WERI-Rb-1 (cell line): Measurements from ENCODE around the gene MRPS18B.

Experiments used
- DNase-seq: peaks from one replicate; pipeline ENCODE4 v3.0.0-alpha.2; 2020
- H3K27ac ChIP-seq: fragments of 250-450 bp; sonication (Bioruptor Pico); 2 replicates; pipeline ENCODE4 v1.5.1; 2020; ENCODE audit warnings: mild to moderate bottlenecking, moderate library complexity
- H3K27me3 ChIP-seq: fragments of 250-450 bp; sonication (Bioruptor Pico); 2 replicates; pipeline ENCODE4 v1.5.1; 2021; ENCODE audit warnings: mild to moderate bottlenecking, low read depth, moderate library complexity; ENCODE audit not compliant: insufficient read depth, severe bottlenecking
- H3K36me3 ChIP-seq: fragments of 250-450 bp; sonication (Bioruptor Pico); 2 replicates; pipeline ENCODE4 v1.5.1; 2020; ENCODE audit warnings: mild to moderate bottlenecking, moderate library complexity
- H3K4me3 ChIP-seq: 2 replicates; pipeline ENCODE4 v1.5.1; 2011; ENCODE audit warnings: low read depth, mild to moderate bottlenecking, control low read depth, low read length
- H3K9me3 ChIP-seq: fragments of 250-450 bp; sonication (Bioruptor Pico); 2 replicates; pipeline ENCODE4 v1.5.1; 2021; ENCODE audit warnings: mild to moderate bottlenecking, moderate library complexity; ENCODE audit not compliant: severe bottlenecking
- CTCF ChIP-seq: IDR thresholded peaks from 2 replicates; pipeline ENCODE4 v1.5.1; 2011; ENCODE audit warnings: low read depth, mild to moderate bottlenecking, control low read depth, inconsistent platforms, low read length

MRPS18B gene

GRCh38 chr6:30610065-30610464 is 7.6 kb upstream of the MRPS18B start:
- no peak for DNase-seq
- H3K27ac ChIP-seq: no peak overlapping the region
- TF ChIP-seq CTCF: no peak
- H3K9me3 ChIP-seq: no peaks in the 10 kb centered on the region
- no peak overlapping the region for H3K4me3 ChIP-seq
- peaks cover 79% of the 10 kb centered on the region for H3K36me3 ChIP-seq
- H3K27me3 ChIP-seq: no peaks in the 10 kb centered on the region

GRCh38 chr6:30611150-30611855 is 6.3 kb upstream of the MRPS18B start:
- Histone ChIP-seq H3K4me3 (no peak overlapping the region), H3K36me3 (peaks cover 78% of the 10 kb centered on the region), H3K27me3 (no peaks in the 10 kb centered on the region), H3K27ac (no peak overlapping the region), H3K9me3 (no peaks in the 10 kb centered on the region)
- TF ChIP-seq CTCF: no peak
- DNase-seq: no peak

GRCh38 chr6:30611856-30612194 is 5.8 kb upstream of the MRPS18B start:
- no peak for DNase-seq
- Histone ChIP-seq H3K9me3 (no peaks in the 10 kb centered on the region), H3K27ac (no peak overlapping the region), H3K27me3 (no peaks in the 10 kb centered on the region), H3K36me3 (peaks cover 78% of the 10 kb centered on the region), H3K4me3 (no peak overlapping the region)
- TF ChIP-seq CTCF: no peak

GRCh38 chr6:30612213-30612612 is 5.4 kb upstream of the MRPS18B start:
- no peak for DNase-seq
- Histone ChIP-seq H3K27ac (no peak overlapping the region), H3K36me3 (peaks cover 77% of the 10 kb centered on the region)

GRCh38 chr6:30612687-30613248 is 4.9 kb upstream of the MRPS18B start:
- Histone ChIP-seq H3K27me3 (no peaks in the 10 kb centered on the region), H3K36me3 (peaks cover 71% of the 10 kb centered on the region), H3K9me3 (no peaks in the 10 kb centered on the region), H3K4me3 (no peak overlapping the region), H3K27ac (no peak overlapping the region)
- TF ChIP-seq CTCF: no peak
- no peak for DNase-seq

More at GRCh38 chr6:30612213-30612612, 5.4 kb upstream of the MRPS18B start:
- TF ChIP-seq CTCF: peak; percentile 30
- Histone ChIP-seq H3K27me3 (no peaks in the 10 kb centered on the region), H3K9me3 (no peaks in the 10 kb centered on the region), H3K4me3 (no peak overlapping the region)
